Astrocyte of the cerebellum (primary cell): Measurements from ENCODE around the gene NECTIN1.

Source experiments
- DNase-seq: peaks from one replicate; pipeline ENCODE4 v3.0.0-alpha.2; 2011; ENCODE audit warnings: low read depth
- H3K4me3 ChIP-seq: 2 replicates; pipeline ENCODE4 v1.5.1; 2011; ENCODE audit warnings: mild to moderate bottlenecking, low read depth, low read length, moderate library complexity
- CTCF ChIP-seq: IDR thresholded peaks from 2 replicates; pipeline ENCODE4 v1.5.1; 2012; ENCODE audit warnings: low read length, low read depth, moderate library complexity, mild to moderate bottlenecking; ENCODE audit errors: missing control alignments
- in situ Hi-C: cut with HindIII; loops from 2 replicates; pipeline ENCODE4 v1.10.0; 2017; ENCODE audit warnings: low sequenced_read_pairs

Gene NECTIN1

GRCh38 chr11:119720311-119720913, 8.6 kb downstream of the NECTIN1 start:
- in situ Hi-C loops, result loop anchor here (25.0 kb wide), 1 partner anchor 358 kb away; no protein-coding TSS in a partner anchor
- no peak for TF ChIP-seq CTCF
- no peak for DNase-seq
- no peak overlapping the region for H3K4me3 ChIP-seq

DNA sequence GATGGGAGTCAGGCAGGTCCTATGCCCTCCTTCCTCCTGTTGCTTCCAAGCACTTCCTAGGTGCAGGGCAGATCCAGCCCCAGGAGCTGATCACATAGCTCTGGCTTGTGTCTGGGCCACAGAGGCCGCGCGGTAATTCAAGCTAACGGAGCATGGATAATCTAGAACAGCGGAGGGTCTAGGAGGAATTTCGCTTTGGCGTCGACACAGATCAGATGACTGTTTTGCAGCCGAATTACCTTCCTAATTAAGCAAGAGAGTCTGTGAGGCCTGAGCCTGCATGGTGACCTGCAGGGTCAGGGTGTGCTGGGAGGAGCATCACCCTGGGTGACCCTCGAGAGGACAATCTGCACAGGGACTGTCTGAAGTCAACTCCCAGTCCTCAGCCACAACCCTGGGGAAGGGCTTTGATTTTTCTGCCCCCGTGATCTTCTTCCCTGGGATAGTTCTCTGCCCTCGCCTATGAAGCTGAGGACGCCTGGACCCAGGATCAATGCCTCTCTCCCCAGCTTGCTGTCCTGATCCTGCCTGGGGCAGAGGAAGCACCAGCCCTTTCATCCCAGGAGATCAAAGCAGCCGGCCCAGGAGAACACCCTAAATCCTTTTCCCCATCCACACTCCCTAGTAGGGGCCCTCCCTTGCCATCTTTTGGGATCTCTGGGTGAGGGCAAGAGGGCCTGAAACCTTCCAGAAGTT, 11.0 kb downstream of the NECTIN1 start:
- no peak for TF ChIP-seq CTCF
- DNase-seq, result peak; percentile 75
- in situ Hi-C loops, result loop anchor here (5.0 to 25.0 kb wide), 2 partner anchors 116 to 356 kb away; no protein-coding TSS in a partner anchor
- H3K4me3 ChIP-seq, result no peak overlapping the region

DNA sequence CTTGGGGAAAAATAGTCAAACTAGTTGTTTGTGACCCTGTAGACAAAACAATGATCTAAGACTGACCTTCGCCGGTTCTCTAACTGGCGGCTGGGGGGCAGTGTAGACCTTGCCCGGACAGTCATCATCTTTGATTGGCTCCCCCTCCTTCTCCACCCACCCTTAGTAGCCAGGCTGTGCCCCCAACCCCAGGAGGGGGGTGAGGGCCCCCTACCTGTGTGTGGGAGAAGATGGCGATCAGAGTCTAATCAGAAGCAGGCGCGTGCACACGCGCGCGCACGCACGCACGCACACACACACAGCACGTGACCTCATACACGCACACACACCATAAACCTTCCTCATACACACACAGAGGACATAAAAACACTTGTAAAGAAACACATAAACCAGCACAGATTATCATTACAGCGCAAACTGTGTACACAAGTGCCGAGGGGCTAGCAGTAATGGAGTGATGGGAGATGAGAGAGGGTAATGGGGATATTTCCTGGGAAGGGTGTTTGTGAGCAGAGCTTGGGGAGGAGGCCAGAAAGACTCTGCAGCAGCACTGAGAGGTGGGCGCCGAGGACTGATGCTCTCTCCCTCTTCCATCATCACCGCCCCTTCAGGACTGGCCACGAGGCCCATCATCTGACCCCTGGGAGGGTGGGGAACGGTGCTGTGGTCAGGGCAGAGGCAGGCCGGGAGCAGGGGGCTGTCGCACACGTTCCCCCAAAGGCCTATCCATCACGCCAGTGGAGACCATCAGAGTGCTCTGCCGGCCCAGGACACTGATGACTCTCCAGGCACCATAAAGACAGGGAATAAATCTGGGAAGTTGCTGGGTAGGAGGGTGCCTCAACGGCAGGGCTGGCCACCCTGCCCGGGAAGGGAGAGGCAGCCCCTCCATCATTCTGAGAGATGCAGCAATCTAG, 12.2 kb downstream of the NECTIN1 start:
- no peak for DNase-seq
- no peak for TF ChIP-seq CTCF
- H3K4me3 ChIP-seq, result no peak overlapping the region
- in situ Hi-C loops, result loop anchor here (5.0 to 25.0 kb wide), 2 partner anchors 115 to 355 kb away; no protein-coding TSS in a partner anchor

DNA sequence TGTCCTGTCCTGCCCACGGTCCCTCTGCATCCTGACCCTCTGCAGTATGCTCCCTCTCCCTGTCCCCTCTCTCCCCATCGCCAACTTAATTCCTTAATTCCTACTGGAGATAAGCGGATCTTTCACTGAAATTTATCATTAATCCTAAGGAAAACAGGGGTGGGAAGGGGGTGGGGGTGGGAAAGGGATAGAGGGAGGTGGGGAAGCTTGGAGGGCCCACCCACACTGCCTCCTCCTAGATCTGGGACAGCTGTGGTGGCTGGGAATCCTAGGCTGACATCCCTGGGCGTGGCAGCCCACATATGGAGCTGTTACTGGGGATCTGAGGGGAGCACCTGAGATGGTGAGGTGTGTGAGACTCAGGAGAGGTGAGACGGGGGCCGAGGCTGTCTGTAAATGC, 14.4 kb downstream of the NECTIN1 start:
- in situ Hi-C loops, result loop anchor here (25.0 kb wide), 1 partner anchor 352 kb away; no protein-coding TSS in a partner anchor
- no peak for TF ChIP-seq CTCF
- no peak for DNase-seq
- H3K4me3 ChIP-seq, result no peak overlapping the region

DNA sequence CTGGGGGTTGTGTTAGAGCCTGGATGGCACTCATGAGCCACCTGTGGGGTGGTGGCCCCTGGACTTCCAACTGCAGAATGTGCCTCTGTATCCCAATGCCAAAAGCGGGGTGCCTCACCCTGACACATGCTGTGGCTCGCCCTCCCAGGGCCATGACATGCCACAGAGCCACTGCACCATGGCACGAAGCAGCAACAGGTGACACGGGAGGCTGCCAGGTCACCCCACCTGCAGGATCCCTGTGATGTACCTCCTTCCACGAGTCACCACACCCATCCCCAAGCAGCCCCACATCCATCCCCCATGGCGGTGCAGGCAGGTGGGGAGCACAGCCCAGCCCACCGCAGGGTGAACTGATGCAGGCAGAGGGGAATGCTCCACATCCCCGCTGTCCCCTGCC, 14.8 kb downstream of the NECTIN1 start:
- in situ Hi-C loops, result loop anchor here (25.0 kb wide), 1 partner anchor 352 kb away; no protein-coding TSS in a partner anchor
- TF ChIP-seq CTCF, result no peak
- no peak overlapping the region for H3K4me3 ChIP-seq
- no peak for DNase-seq
